ENCODE results near the gene SLFN14. TPM values are rescaled to one million over a fixed set of nuclear protein-coding genes. Genes with fewer than 3 reads are reported as not detected.

The SLFN14 gene
- total RNA-seq, 1 experiment from 2014 or later = not detected

- no peaks in the 10 kb centered on the region for H3K9me3 ChIP-seq
- no peak for DNase-seq
- peaks cover 14% of the 10 kb centered on the region for H3K27me3 Mint-ChIP-seq (ENCODE audit: insufficient read depth, unreplicated experiment)
- no peaks in the 10 kb centered on the region for H3K9me3 Mint-ChIP-seq (ENCODE audit: unreplicated experiment)
- no peak for TF ChIP-seq CTCF (IDR thresholded peaks at IDR 0.05; ENCODE audit: insufficient read depth in 1 of 2, low read depth in 1 of 2, low read length in 1 of 2, severe bottlenecking in 1 of 2, unreplicated experiment in 1 of 2)
- no peak overlapping the region for H3K4me3 Mint-ChIP-seq (ENCODE audit: unreplicated experiment)
- H3K4me3 ChIP-seq (ENCODE audit: low read depth, low read length) = no peak overlapping the region
- H3K27me3 ChIP-seq (replicated peaks; ENCODE audit: control insufficient read depth, insufficient read depth, low read length) = no peaks in the 10 kb centered on the region
- no peaks in the 10 kb centered on the region for H3K4me1 Mint-ChIP-seq (ENCODE audit: low read depth, unreplicated experiment)
- intact Hi-C loops (cut with micrococcal nuclease; ENCODE audit: unreplicated experiment) = no loop called here
- H3K27ac Mint-ChIP-seq (ENCODE audit: unreplicated experiment) = no peak overlapping the region
- H3K36me3 ChIP-seq (ENCODE audit: control insufficient read depth, insufficient read depth, low read length) = no peaks in the 10 kb centered on the region
- ChIA-PET POLR2A (no interaction called here), CTCF (no interaction called here)
- no TSS peak for BruUV-seq (replicated peaks)
- H3K4me1 ChIP-seq = no peaks in the 10 kb centered on the region
- H3K36me3 Mint-ChIP-seq (ENCODE audit: insufficient read depth, unreplicated experiment) = no peaks in the 10 kb centered on the region
Observed at GRCh38 chr17:35559495-35560210, 966 bp downstream of the SLFN14 start.

- no peaks in the 10 kb centered on the region for H3K9me3 Mint-ChIP-seq (ENCODE audit: unreplicated experiment)
- BruUV-seq (replicated peaks) = no TSS peak
- H3K36me3 ChIP-seq (ENCODE audit: control insufficient read depth, insufficient read depth, low read length) = no peaks in the 10 kb centered on the region
- no peaks in the 10 kb centered on the region for H3K4me1 Mint-ChIP-seq (ENCODE audit: low read depth, unreplicated experiment)
- no peak for DNase-seq
- H3K4me3 ChIP-seq (ENCODE audit: low read depth, low read length) = no peak overlapping the region
- intact Hi-C loops (cut with micrococcal nuclease; ENCODE audit: unreplicated experiment) = no loop called here
- peaks cover 15% of the 10 kb centered on the region for H3K27me3 Mint-ChIP-seq (ENCODE audit: insufficient read depth, unreplicated experiment)
- no peak for TF ChIP-seq CTCF (IDR thresholded peaks at IDR 0.05; ENCODE audit: insufficient read depth in 1 of 2, low read depth in 1 of 2, low read length in 1 of 2, severe bottlenecking in 1 of 2, unreplicated experiment in 1 of 2)
- H3K27ac Mint-ChIP-seq (ENCODE audit: unreplicated experiment) = no peak overlapping the region
- ChIA-PET POLR2A (no interaction called here), CTCF (no interaction called here)
- H3K9me3 ChIP-seq = no peaks in the 10 kb centered on the region
- H3K27me3 ChIP-seq (replicated peaks; ENCODE audit: control insufficient read depth, insufficient read depth, low read length) = no peaks in the 10 kb centered on the region; the same call in 1 of the 2 replicates
- no peaks in the 10 kb centered on the region for H3K4me1 ChIP-seq
- H3K4me3 Mint-ChIP-seq (ENCODE audit: unreplicated experiment) = no peak overlapping the region
- H3K36me3 Mint-ChIP-seq (ENCODE audit: insufficient read depth, unreplicated experiment) = no peaks in the 10 kb centered on the region
Observed at GRCh38 chr17:35557353-35557752, 3.3 kb downstream of the SLFN14 start.

- Mint-ChIP-seq H3K4me1 (ENCODE audit: low read depth, unreplicated experiment) (no peaks in the 10 kb centered on the region), H3K9me3 (ENCODE audit: unreplicated experiment) (no peaks in the 10 kb centered on the region), H3K36me3 (ENCODE audit: insufficient read depth, unreplicated experiment) (no peaks in the 10 kb centered on the region), H3K4me3 (ENCODE audit: unreplicated experiment) (no peak overlapping the region), H3K27ac (ENCODE audit: unreplicated experiment) (no peak overlapping the region), H3K27me3 (ENCODE audit: insufficient read depth, unreplicated experiment) (peaks cover 19% of the 10 kb centered on the region)
- peak in 1 of 2 experiments; percentile 28 for DNase-seq
- Histone ChIP-seq H3K36me3 (ENCODE audit: control insufficient read depth, insufficient read depth, low read length) (no peaks in the 10 kb centered on the region), H3K27me3 (replicated peaks; ENCODE audit: control insufficient read depth, insufficient read depth, low read length) (no peaks in the 10 kb centered on the region; the same call in 1 of the 2 replicates), H3K4me1 (no peaks in the 10 kb centered on the region), H3K9me3 (no peaks in the 10 kb centered on the region), H3K4me3 (ENCODE audit: low read depth, low read length) (no peak overlapping the region)
- TF ChIP-seq CTCF (IDR thresholded peaks at IDR 0.05; ENCODE audit: insufficient read depth in 1 of 2, low read depth in 1 of 2, low read length in 1 of 2, severe bottlenecking in 1 of 2, unreplicated experiment in 1 of 2) = peak; percentile 23 to 50
- no TSS peak for BruUV-seq (replicated peaks)
- ChIA-PET CTCF (interaction anchor here (0.7 to 1.5 kb wide), 5 partner anchors 58 to 209 kb away, joined by 3 to 10 read pairs (median 4); no protein-coding TSS in a partner anchor), POLR2A (no interaction called here)
- intact Hi-C loops (cut with micrococcal nuclease; ENCODE audit: unreplicated experiment) = no loop called here
Observed at GRCh38 chr17:35555691-35556090, 4.9 kb downstream of the SLFN14 start.

Data from Caco-2 (cell line).